AG09319 (cell line): ENCODE results near the gene SEH1L.

ENCODE experiments used
- DNase-seq: peaks from one replicate; pipeline ENCODE4 v3.0.0-alpha.2; 2010; ENCODE audit warnings: low read depth; ENCODE audit errors: extremely low read depth
- TF ChIP-seq, protein P1 (sequence below): IDR thresholded peaks from 2 replicates; pipeline ENCODE4 v1.5.1; 2011; ENCODE audit warnings: low read depth, mild to moderate bottlenecking, inconsistent platforms, low read length, moderate library complexity

SEH1L gene

DNA sequence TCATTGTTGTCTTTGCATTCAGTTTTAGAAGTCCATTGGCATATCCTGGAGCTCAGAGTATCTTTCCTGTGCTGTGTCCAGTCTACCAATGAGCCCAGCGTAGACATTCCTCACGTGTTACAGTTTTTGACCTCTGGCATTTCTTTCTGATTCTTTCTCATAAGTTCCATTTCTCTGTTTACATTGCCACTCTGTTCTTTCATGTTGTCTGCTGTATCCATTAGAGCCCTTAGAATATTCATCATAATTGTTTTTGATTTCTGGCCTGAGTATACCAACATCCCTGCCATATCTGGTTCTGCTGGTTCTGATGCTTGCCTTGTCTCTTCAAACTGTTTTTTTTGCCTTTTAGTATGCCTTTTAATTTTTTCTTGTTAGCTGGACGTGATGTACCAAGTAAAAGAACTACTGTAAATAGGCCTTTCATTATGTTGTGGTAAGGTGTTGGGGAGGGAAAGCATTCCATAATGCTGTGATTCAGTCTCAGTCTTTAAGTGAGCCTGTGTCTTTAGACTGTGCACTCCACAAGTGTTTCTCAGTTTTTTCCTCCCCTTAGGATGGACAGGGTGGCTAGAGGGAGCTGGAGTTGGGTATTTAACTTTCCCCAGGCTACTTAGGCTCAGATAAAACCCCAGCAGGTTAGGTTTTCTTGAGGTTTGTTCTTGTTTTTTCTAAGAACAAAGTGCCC lies 78.9 kb downstream of the SEH1L start:
- TF ChIP-seq, protein P1, sequence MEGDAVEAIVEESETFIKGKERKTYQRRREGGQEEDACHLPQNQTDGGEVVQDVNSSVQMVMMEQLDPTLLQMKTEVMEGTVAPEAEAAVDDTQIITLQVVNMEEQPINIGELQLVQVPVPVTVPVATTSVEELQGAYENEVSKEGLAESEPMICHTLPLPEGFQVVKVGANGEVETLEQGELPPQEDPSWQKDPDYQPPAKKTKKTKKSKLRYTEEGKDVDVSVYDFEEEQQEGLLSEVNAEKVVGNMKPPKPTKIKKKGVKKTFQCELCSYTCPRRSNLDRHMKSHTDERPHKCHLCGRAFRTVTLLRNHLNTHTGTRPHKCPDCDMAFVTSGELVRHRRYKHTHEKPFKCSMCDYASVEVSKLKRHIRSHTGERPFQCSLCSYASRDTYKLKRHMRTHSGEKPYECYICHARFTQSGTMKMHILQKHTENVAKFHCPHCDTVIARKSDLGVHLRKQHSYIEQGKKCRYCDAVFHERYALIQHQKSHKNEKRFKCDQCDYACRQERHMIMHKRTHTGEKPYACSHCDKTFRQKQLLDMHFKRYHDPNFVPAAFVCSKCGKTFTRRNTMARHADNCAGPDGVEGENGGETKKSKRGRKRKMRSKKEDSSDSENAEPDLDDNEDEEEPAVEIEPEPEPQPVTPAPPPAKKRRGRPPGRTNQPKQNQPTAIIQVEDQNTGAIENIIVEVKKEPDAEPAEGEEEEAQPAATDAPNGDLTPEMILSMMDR, result no peak
- DNase-seq, result no peak

DNA sequence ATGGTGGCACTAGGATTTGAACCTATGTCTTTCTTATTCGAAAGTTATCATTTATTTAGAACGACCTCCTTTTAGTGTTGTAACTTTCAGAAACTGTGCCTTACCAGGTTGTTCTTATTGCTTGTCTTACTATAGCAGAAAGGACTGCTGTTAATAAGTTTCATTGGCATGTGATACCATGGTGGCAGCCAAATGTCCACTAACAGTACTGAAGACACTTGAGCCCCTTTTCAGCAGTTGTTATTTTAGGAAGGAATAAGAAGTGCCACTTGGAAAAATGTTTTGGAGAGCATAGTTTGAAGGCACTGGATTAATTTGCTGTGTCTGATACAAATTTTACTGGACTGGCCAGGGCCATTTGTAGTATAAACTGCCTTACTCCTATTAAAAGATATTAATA lies 81.1 kb downstream of the SEH1L start:
- no peak for DNase-seq

DNA sequence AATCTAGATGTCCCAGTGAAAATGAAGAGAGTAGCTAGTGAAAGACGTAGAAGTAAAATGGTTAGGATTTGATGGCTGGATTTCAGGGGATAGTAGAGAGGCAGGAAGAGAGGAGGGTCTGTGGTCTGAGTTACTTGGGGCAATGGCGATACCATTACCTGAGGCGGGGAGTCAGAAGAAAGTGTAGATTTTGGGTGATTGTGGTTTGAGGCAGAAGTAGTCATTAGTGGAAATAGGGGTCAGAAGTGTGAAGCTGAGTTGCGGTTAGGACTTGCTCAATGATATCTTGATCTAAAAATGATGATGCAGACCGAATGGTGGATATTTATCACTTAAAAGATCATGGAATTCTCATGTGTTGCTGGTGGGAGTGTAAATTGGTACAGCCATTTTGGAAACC lies 84.4 kb downstream of the SEH1L start:
- no peak for DNase-seq
- TF ChIP-seq, protein P1, result no peak

More for the DNA sequence above, 81.1 kb downstream of the SEH1L start:
- TF ChIP-seq, protein P1, result no peak

DNA sequence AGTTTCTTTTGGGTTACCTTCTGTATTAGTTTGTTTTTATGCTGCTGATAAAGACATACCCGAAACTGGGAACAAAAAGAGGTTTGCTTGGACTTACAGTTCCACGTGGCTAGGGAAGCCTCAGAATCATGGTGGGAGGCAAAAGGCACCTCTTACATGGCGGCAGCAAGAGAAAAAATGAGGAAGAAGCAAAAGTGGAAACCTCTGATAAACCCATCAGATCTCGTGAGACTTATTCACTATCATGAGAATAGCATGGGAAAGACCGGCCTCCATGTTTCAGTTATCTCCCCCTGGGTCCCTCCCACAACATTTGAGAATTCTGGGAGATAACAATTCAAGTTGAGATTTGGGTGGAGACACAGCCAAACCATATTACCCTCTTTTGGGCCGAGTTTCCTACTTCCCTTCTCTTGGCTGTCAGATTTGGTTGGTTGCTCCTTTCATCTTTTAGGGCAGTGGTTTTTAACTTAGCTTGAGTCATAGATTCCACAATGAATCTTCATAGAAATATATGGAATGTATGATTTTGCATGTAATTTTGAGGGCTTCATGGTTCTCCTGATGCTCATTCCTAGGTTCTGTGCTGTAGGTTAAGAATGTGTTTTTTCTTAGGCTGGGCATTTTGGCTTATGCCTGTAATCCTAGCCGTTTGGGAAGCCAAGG lies 87.6 kb downstream of the SEH1L start:
- DNase-seq, result no peak
- TF ChIP-seq, protein P1, result no peak

DNA sequence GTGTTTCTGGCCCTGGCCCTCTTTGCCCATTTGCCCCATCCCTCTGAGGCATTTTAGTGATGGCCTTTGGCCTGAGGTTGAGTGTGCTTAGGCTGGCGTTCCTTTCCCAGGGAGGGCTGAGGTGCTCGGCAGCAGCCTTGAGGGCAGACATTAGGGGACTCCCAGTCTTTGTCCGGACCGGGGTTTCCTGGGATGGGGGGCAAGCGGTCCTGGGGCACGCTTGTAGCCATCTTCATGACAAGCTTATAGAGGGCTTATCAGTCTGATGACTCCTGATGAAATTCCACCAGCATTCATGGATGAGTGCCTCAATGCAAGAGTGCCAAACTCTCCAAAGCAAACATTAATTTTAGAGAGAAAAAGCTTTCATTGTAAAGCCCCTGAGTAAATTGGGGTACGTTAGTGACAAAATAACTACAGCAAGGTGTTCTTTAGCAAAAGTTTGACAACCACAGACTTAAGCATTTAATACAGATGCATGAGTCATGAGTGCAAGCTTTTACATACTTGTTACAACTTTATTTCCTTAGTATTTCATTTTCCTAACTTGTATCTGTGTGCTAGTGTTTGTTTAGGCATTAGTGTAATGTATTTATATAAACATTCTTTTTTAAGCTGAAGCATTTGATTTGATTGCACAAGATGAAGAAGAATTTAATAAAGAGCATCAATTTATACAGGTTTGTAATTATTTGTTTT lies 89.0 kb downstream of the SEH1L start:
- no peak for DNase-seq
- TF ChIP-seq, protein P1, result no peak
